GM15510 (cell line): ENCODE data around the gene RETN.
A peak's percentile ranks its signal among the peaks of the same experiment; 100 is the strongest.

Experiments
- POLR2A ChIP-seq: IDR thresholded peaks from 3 replicates; pipeline ENCODE4 v1.6.1; 2011; ENCODE audit warnings: borderline replicate concordance; ENCODE audit not compliant: insufficient read length; ENCODE audit errors: extremely low read depth

RETN gene

GRCh38 chr19:7670150-7670783, 1.4 kb downstream of the RETN start:
- TF ChIP-seq POLR2A: no peak

- TF ChIP-seq POLR2A: no peak
Measured at GRCh38 chr19:7670790-7671189, 1.9 kb downstream of the RETN start.

GRCh38 chr19:7672522-7672921, 3.7 kb downstream of the RETN start:
- no peak for TF ChIP-seq POLR2A

- no peak for TF ChIP-seq POLR2A
Measured at GRCh38 chr19:7674010-7675005, 5.5 kb downstream of the RETN start.

- no peak for TF ChIP-seq POLR2A
Measured at GRCh38 chr19:7676376-7676775, 7.5 kb downstream of the RETN start.

GRCh38 chr19:7676854-7677253, 8.0 kb downstream of the RETN start, which contains the start of gene MCEMP1:
MCEMP1 (plus strand) TSS chr19:7677090; CDS start chr19:7677121, 31 bp downstream.
- no peak for TF ChIP-seq POLR2A

GRCh38 chr19:7677669-7678311, 8.9 kb downstream of the RETN start:
- TF ChIP-seq POLR2A: no peak

GRCh38 chr19:7678971-7679751, 10.3 kb downstream of the RETN start:
- TF ChIP-seq POLR2A: no peak

GRCh38 chr19:7679771-7680605, 11.1 kb downstream of the RETN start:
- TF ChIP-seq POLR2A: no peak

- peak; percentile 55 for TF ChIP-seq POLR2A
Measured at GRCh38 chr19:7680606-7681339, 11.9 kb downstream of the RETN start, which contains the start of gene TRAPPC5. TRAPPC5 (plus strand) TSS chr19:7680833; CDS start chr19:7682254, 1,421 bp downstream.

- peak; percentile 31 for TF ChIP-seq POLR2A
Measured at GRCh38 chr19:7681340-7682174, 12.7 kb downstream of the RETN start.
